ENCODE measurements around the gene CACNG5.

Gene CACNG5

DNA sequence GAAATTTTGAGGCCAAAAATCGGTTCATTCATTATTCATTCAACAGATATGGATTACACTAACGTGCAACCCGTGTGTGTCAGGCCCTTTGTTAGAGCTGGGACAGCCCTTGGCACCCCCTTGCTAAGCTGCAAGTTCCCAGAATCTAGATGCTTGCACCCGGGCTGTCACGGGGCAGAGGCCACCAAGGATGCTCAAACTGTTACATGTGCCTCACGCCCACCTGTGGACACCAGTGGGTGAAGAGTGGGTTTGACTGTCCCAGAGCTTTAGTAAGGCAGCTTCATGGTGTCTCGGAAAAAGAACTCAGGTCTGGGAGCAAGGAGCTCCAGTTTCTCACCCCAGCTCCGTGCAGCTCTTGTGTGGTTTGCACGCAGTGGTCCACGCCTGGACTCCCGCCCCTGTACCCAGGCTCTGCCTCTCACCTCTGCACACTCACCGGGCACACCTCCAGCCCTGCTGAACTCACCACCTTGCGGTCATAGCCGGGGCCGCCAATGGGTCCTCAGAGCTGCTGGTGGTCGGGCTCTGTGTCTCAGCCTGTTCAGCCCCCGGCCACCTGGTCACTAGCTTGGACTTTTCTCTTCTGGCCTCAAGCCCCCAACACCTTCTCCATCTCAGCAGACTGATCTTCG is 75.9 kb downstream of the CACNG5 start:
- no peak for DNase-seq

DNA sequence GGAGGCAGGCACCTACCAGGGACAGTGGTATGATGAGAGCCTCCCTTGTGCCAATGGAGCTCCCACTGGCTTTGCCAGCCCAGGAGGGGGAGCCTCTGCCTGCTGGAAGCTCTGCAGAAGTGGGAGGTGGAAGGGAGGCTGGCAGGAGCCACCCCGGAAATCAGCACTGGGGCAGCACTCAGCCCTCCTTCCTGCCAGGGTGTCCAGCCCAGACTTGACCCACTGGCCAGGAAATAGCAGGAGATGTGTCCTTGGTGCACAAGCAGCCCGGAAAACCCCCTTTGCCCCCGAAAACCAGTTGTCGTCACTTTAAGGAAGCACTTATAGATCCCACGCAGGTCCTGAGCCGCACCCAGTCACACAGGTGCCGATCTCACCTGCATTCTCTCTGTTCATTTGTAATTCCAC is 80.3 kb downstream of the CACNG5 start:
- no peak for DNase-seq

DNA sequence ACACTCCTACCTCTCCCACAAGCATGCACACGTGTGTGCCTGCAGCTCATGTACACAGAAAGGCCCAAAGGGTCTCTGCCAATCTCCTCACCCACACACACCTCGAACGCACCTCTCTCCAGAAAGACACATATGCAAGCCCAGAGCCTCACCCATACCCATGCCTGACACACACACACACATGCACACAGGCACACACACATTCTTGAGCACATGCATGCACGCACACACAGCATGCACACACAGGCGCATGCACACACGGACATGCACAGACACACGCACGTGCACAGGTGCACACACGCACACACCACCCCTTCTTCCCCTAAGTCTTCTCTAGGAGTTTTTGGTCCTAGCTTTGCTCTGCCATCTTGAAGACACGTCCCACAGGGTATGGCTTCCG is 80.9 kb downstream of the CACNG5 start:
- DNase-seq: no peak

DNA sequence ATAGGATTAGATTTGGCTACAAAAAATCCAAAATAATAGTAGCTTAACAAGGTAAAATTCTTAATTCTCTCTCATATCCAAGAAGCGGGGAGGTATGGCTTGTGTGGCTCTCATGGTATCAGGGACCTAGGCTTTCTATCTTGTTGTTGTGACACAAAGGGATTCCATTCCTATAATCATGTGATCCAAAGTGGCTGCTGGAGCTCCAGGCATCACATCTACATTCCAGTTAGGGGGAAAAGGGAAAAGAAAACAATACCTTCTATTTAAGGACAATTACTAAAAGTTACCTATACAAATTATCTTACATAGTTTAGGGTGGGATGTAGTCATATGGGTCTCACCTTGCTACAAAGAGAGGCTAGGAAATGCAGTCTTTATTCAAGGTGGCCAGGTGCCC is 82.0 kb downstream of the CACNG5 start:
- no peak for DNase-seq

DNA sequence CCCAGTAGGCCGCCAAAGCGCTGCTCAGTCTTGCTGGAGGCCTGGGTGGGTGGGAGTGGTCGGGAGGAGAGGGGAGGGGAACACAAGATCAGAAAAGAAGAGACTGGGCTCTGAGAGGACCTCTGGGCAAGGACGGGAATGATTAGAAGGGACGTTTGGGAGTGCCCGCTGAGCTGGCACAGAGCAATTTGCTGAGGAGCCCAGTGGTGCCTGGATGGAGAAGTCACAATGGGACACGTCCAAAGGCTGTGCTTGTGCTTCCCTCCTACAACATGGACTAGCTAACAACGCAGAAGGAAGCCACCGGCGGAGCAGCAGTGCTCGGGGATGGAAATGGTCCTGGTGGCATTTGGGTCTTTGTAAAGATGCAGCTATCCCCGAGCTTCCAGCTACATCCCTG is 84.0 kb downstream of the CACNG5 start:
- no peak for DNase-seq

DNA sequence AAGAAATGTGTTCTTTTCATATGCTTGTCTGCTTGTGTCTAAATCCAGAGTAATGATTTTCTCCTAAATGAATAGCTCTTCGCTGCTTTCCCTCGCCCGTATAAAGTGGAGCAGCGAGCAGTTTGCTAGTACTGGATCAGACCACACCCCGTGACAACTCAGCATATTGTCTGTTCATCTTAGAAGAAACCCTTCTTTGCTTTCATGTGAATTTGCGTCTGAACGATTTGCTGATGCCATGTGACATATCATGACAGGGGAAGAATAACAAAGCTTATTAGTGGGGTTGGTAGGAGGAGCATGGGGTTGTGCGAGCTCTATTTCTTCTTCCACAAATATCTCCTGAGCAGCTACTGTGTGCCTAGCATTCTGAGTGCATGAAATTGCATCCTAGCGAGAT is 85.5 kb downstream of the CACNG5 start:
- no peak for DNase-seq

DNA sequence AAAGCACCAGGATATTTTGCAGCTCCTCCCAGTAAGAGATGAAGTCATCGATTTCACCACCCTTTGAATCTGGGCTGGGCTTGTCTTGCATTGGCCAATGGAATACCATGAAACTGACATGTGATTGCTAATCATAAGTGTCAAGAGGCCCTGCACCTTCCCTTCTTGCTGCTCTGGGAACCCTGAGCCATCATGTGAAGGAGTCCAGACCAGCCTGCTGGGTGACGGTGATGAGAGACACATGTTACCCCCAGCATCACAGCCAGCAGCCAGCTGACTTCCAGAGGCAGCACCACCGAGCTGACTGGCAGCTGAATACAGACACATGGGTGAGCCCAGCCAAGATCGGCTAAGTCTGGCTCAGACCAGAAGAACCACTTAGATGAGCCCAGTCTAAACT is 86.0 kb downstream of the CACNG5 start:
- no peak for DNase-seq

DNA sequence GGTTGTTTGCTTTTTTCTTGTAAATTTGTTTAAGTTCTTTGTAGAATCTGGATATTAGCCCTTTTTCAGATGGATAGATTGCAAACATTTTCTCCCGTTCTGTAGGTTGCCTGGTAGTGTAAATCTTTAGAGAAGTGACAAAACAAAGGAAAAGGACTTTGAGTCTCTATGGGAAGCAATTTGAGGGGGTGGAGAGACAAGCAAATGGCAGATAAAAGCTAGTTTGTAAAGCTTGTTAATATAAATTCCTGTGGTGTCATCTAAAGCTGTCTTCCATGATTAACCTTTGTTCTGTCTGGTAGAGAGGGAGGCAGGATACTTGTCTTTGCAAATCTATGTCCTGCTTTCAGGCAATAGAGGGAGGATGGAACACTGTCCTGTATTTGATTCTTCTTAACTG is 89.0 kb downstream of the CACNG5 start:
- no peak for DNase-seq

DNA sequence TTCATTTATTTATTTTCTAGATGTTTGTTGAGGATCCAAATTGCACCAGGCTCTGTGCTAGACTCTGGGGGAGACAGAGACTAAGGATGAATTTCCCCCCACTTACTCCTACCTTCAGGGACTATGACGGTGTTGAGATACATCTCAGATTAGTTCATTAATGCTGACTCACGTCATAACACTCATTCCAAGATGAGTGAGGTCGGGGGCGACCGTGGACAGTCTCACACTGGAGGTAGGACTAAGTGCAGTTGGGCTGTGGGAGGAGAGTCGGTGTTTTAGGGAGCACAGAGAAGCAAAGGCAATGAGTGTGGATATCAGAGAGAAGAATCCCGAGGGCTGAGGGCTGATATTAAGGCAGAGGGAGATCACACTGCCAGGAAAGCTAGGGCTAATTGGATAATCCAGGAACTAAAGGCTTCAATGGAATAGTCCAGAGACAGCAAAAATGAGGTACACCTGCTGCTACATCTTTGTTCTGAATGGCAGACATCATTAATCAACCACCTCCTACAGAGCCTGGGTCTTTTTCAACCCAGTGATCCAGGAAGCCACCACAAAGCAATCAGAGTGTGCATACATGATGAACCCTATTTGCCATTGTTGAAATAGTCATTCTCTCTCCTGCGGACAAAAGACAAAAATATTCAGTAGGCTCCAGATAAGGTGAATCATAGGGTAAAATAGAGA is 91.0 kb downstream of the CACNG5 start:
- DNase-seq: no peak

DNA sequence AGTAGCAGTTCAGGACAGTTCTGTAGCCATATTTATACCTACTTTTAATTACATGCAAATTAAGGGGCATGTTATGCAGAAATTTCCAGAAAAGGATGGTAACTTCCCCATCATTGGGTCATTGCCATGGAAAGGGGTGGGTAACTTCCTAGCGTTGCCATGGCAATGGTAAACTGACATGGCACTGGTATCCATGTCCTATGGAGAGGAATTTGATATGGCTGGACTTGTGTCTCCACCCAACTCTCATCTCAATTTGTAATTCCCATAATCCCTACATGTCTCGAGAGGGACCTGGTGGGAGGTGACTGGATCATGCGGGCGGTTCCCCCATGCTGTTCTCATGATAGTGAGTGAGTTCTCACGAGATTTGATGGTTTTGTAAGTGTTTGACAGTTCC is 94.0 kb downstream of the CACNG5 start:
- DNase-seq: no peak

DNA sequence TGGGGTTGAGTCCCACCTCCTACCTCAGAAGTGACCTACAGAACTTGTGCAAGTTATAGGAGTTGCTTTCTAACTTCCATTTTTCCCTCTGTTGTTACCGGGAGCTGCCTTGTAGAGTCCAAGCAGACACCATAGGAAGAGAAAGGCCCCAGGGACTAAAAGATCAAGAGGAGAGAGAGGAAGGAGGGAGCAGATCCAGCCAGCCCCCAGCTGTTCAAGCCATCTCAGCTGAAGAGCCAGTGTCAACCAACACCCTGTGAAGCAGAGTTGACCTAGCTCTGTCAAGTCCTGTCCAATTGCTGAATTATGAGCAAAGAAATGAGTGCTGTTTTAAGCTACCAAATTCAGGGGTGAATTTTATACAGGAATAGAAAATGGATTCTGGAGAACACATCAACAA is 94.7 kb downstream of the CACNG5 start:
- no peak for DNase-seq

DNA sequence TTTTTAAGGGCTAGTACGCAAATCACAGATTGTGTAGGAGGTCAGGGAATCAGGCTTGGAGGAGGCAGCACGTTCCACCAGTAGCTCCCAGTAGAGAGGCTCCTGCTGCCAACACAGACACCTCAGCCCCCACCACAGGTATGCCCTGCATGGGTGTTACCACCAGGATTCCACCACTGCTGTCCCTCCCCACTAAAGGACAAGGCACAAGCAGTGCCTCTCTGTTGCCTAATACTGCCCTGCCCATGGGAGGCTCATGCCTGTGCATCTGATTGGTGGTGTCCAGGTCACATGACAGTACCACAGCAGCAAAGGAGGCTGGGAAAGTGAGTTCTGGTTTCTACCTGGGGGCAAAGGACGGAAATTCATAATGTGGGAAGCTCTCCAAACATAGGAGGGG is 96.0 kb downstream of the CACNG5 start:
- no peak for DNase-seq

DNA sequence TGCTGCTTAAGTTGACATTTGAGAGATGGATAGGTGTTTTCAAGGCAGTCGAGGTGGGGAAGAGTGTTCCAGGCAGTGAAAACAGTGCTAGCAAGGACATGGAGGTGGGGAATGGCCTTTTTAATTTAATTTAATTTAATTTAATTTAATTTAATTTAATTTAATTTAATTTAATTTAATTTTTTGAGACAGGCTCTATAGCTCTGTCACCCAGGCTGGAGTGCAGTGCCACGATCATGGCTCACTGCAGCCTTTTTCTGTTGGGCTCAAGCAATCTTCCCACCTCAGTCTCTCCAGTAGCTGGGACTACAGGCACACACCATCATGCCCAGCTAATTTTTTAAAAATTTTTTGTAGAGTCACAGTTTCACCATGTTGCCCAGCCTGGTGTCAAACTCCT is 97.4 kb downstream of the CACNG5 start:
- no peak for DNase-seq

DNA sequence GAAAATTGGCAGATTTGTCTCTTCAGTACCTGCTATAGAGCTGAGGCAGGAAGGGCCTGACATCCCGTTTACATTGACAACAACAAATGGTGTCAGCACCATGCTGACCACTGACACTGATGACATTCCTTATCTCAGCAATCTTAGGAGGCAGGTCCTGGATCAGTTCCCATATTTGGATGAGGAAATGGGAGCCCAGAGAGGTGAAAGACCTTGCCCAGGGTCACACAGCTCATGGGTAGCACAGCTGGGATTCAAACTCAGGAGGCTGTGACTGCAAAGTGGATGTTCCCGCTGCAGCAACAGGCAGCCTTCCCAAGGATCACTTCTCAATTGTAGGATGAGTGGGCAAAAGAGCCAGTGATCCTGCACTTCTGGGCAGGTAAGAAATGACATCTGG is 99.1 kb downstream of the CACNG5 start:
- no peak for DNase-seq

All from midbrain (tissue), 1 donor.